GM12878 (cell line): Measurements from ENCODE around the gene TRAF3IP3.

ENCODE experiments used
- EZH2 ChIP-seq: IDR thresholded peaks from 2 replicates; pipeline ENCODE4 v1.6.1; 2012; ENCODE audit warnings: low read depth, mild to moderate bottlenecking, control low read depth, inconsistent platforms, low read length, borderline replicate concordance; ENCODE audit not compliant: control insufficient read depth
- LARP7 ChIP-seq: fragments of 450-650 bp; IDR thresholded peaks from 2 replicates; pipeline ENCODE4 v1.6.1; 2017; ENCODE audit warnings: mild to moderate bottlenecking
- TF ChIP-seq, protein P1 (sequence below), 3 experiments: IDR thresholded peaks in 2 of 3; conservative IDR thresholded peaks in 1 of 3; 2 replicates each; pipeline ENCODE4 v1.5.1; 2011; ENCODE audit warnings: low read depth in 3 of 3, low read length in 3 of 3, mild to moderate bottlenecking in 3 of 3, control low read depth in 2 of 3, moderate library complexity in 2 of 3, inconsistent platforms in 1 of 3, mixed read lengths in 1 of 3; ENCODE audit not compliant: control insufficient read depth in 2 of 3, insufficient read depth in 1 of 3; ENCODE audit errors: extremely low read depth in 1 of 3

DNA sequence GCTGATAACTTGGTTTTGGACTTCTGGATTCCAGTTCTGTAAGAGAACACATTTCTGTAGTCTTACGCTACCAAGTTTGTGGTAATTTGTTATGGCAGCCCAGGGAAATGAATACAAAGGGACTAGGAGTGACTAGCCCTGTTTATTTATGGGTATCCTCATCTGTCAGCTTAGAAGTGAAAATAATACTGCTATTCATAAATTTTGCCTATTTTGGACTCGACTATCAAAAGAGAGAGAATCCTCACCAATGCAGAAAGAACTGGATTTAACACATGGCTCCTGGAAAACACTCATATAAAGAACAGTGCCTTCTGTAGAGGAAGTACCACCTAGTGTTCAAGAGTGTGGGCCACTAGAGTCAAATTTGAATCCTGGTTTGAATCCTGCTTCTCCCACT is 28.6 kb upstream of the TRAF3IP3 start:
- TF ChIP-seq EZH2, result no peak
- TF ChIP-seq, protein P1, sequence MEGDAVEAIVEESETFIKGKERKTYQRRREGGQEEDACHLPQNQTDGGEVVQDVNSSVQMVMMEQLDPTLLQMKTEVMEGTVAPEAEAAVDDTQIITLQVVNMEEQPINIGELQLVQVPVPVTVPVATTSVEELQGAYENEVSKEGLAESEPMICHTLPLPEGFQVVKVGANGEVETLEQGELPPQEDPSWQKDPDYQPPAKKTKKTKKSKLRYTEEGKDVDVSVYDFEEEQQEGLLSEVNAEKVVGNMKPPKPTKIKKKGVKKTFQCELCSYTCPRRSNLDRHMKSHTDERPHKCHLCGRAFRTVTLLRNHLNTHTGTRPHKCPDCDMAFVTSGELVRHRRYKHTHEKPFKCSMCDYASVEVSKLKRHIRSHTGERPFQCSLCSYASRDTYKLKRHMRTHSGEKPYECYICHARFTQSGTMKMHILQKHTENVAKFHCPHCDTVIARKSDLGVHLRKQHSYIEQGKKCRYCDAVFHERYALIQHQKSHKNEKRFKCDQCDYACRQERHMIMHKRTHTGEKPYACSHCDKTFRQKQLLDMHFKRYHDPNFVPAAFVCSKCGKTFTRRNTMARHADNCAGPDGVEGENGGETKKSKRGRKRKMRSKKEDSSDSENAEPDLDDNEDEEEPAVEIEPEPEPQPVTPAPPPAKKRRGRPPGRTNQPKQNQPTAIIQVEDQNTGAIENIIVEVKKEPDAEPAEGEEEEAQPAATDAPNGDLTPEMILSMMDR (IDR thresholded peaks at IDR 0.05 in 2 of 3, conservative IDR thresholded peaks at IDR 0.05 in 1 of 3; ENCODE audit: control insufficient read depth in 2 of 3, extremely low read depth in 1 of 3, insufficient read depth in 1 of 3, low read depth in 3 of 3, low read length in 3 of 3), result no peak
- TF ChIP-seq LARP7, result no peak
